Thymus (tissue), 11 donors: ENCODE data around the gene NR5A2. TPM values are rescaled to one million over a fixed set of nuclear protein-coding genes. Genes with fewer than 3 reads are reported as not detected.

ENCODE experiments used
- DNase-seq, 9 donors: peaks; one replicate each; pipeline ENCODE4 v3.0.0-alpha.2; 2013; ENCODE audit warnings: low spot score in 9 of 9, low read depth in 6 of 9, missing footprints in 1 of 9
- H3K27ac ChIP-seq, 2 donors: one replicate each; pipeline ENCODE4 v1.5.1; 2013; ENCODE audit warnings: control low read depth in 1 of 2, low read depth in 1 of 2, low read length in 1 of 2, mild to moderate bottlenecking in 1 of 2, moderate library complexity in 1 of 2
- H3K27me3 ChIP-seq, 2 donors: one replicate each; pipeline ENCODE4 v1.5.1; 2013; ENCODE audit warnings: low read length in 1 of 2; ENCODE audit not compliant: control insufficient read depth in 2 of 2, insufficient read depth in 1 of 2
- H3K36me3 ChIP-seq, 2 donors: one replicate each; pipeline ENCODE4 v1.5.1; 2013; ENCODE audit warnings: low read length in 1 of 2, mild to moderate bottlenecking in 1 of 2, moderate library complexity in 1 of 2; ENCODE audit not compliant: control insufficient read depth in 2 of 2, insufficient read depth in 2 of 2
- H3K4me1 ChIP-seq, 2 donors: one replicate each; pipeline ENCODE4 v1.5.1; 2013; ENCODE audit warnings: low read length in 2 of 2; ENCODE audit not compliant: control insufficient read depth in 2 of 2, insufficient read depth in 2 of 2
- H3K4me3 ChIP-seq, 2 donors: one replicate each; pipeline ENCODE4 v1.5.1; 2013; ENCODE audit warnings: low read length in 2 of 2, control low read depth in 1 of 2, mild to moderate bottlenecking in 1 of 2
- H3K9me3 ChIP-seq, 2 donors: one replicate each; pipeline ENCODE4 v1.5.1; 2013; ENCODE audit warnings: low read length in 1 of 2, mild to moderate bottlenecking in 1 of 2; ENCODE audit not compliant: control insufficient read depth in 2 of 2, insufficient read depth in 1 of 2
- WGBS: extraction: QIAGEN DNeasy Blood & Tissue Kit; methylation state at CpG from one replicate; pipeline ENCODE4 v1.1.7; 2013; 5-methylcytosine and 5-hydroxymethylcytosine counted together
- polyA plus RNA-seq: library from polyadenylated mRNA; stranded (reverse); fragments of 200-250 nt; gene quantifications from one replicate; pipeline ENCODE4 v1.2.3, GENCODE V29; 2013
- total RNA-seq: library from RNA; stranded (reverse); fragments of 120-200 nt; gene quantifications from one replicate; pipeline ENCODE4 v1.2.4, GENCODE V29; 2013
- donor health status: healthy.

Gene NR5A2
- total and polyA plus RNA-seq, 2 donors = 0.76 to 0.94 TPM

GRCh38 chr1:200154069-200154767 is 126.7 kb downstream of the NR5A2 start:
- Histone ChIP-seq H3K4me1 (peaks cover 0 to 15% of the 10 kb centered on the region in 2 donors), H3K9me3 (no peaks in the 10 kb centered on the region), H3K27me3 (no peaks in the 10 kb centered on the region), H3K4me3 (no peak overlapping the region), H3K27ac (peak overlapping the region; percentile 11 to 72), H3K36me3 (no peaks in the 10 kb centered on the region)
- peak; percentile 23 to 79 (median 40) for DNase-seq

GRCh38 chr1:200157715-200158114 is 130.2 kb downstream of the NR5A2 start:
- H3K27ac ChIP-seq = no peak overlapping the region
- H3K4me3 ChIP-seq = no peak overlapping the region
- H3K9me3 ChIP-seq = no peaks in the 10 kb centered on the region
- no peaks in the 10 kb centered on the region for H3K27me3 ChIP-seq
- no peaks in the 10 kb centered on the region for H3K36me3 ChIP-seq
- no peak for DNase-seq
- H3K4me1 ChIP-seq = peaks cover 0 to 15% of the 10 kb centered on the region in 2 donors

GRCh38 chr1:200161801-200162200 is 134.3 kb downstream of the NR5A2 start:
- Histone ChIP-seq H3K27ac (no peak overlapping the region), H3K4me1 (no peaks in the 10 kb centered on the region), H3K9me3 (peaks cover 0 to 3% of the 10 kb centered on the region in 2 donors), H3K36me3 (no peaks in the 10 kb centered on the region), H3K27me3 (no peaks in the 10 kb centered on the region), H3K4me3 (no peak overlapping the region)
- no peak for DNase-seq
- 95% methylated on average over 4 of the region's 4 CpGs for WGBS

- Histone ChIP-seq H3K4me3 (no peak overlapping the region), H3K9me3 (peaks cover 0 to 3% of the 10 kb centered on the region in 2 donors), H3K4me1 (no peaks in the 10 kb centered on the region), H3K27me3 (no peaks in the 10 kb centered on the region), H3K36me3 (no peaks in the 10 kb centered on the region), H3K27ac (no peak overlapping the region)
- no peak for DNase-seq
- over 99% methylated on average over 6 of the region's 6 CpGs for WGBS
These were observed 134.7 kb downstream of the NR5A2 start for GRCh38 chr1:200162258-200162657.

GRCh38 chr1:200162877-200163276 is 135.4 kb downstream of the NR5A2 start:
- Histone ChIP-seq H3K9me3 (peaks cover 0 to 3% of the 10 kb centered on the region in 2 donors), H3K4me1 (no peaks in the 10 kb centered on the region), H3K27ac (no peak overlapping the region), H3K4me3 (no peak overlapping the region), H3K27me3 (no peaks in the 10 kb centered on the region), H3K36me3 (no peaks in the 10 kb centered on the region)
- DNase-seq = no peak

GRCh38 chr1:200163911-200164310 is 136.4 kb downstream of the NR5A2 start:
- Histone ChIP-seq H3K27ac (no peak overlapping the region), H3K27me3 (no peaks in the 10 kb centered on the region), H3K4me1 (no peaks in the 10 kb centered on the region), H3K36me3 (no peaks in the 10 kb centered on the region), H3K4me3 (no peak overlapping the region), H3K9me3 (peaks cover 0 to 3% of the 10 kb centered on the region in 2 donors)
- 97% methylated on average over 3 of the region's 3 CpGs for WGBS
- DNase-seq = no peak

- H3K4me3 ChIP-seq = no peak overlapping the region
- DNase-seq = no peak
- H3K36me3 ChIP-seq = no peaks in the 10 kb centered on the region
- no peaks in the 10 kb centered on the region for H3K27me3 ChIP-seq
- 92% methylated on average over 5 of the region's 5 CpGs for WGBS
- no peaks in the 10 kb centered on the region for H3K4me1 ChIP-seq
- no peak overlapping the region for H3K27ac ChIP-seq
- H3K9me3 ChIP-seq = peaks cover 0 to 3% of the 10 kb centered on the region in 2 donors
These were observed 138.1 kb downstream of the NR5A2 start for GRCh38 chr1:200165493-200166220.

GRCh38 chr1:200166411-200166810 is 138.9 kb downstream of the NR5A2 start:
- no peaks in the 10 kb centered on the region for H3K27me3 ChIP-seq

GRCh38 chr1:200168926-200169325 is 141.4 kb downstream of the NR5A2 start:
- DNase-seq = no peak
- Histone ChIP-seq H3K4me1 (no peaks in the 10 kb centered on the region), H3K4me3 (no peak overlapping the region), H3K9me3 (peaks cover 0 to 1% of the 10 kb centered on the region in 2 donors), H3K27ac (no peak overlapping the region), H3K27me3 (no peaks in the 10 kb centered on the region), H3K36me3 (no peaks in the 10 kb centered on the region)
- 97% methylated on average over 7 of the region's 7 CpGs for WGBS

More at GRCh38 chr1:200166411-200166810, 138.9 kb downstream of the NR5A2 start:
- no peak for DNase-seq
- Histone ChIP-seq H3K36me3 (no peaks in the 10 kb centered on the region), H3K4me1 (no peaks in the 10 kb centered on the region), H3K27ac (no peak overlapping the region), H3K4me3 (no peak overlapping the region), H3K9me3 (peaks cover 0 to 3% of the 10 kb centered on the region in 2 donors)
- 88% methylated on average over 4 of the region's 4 CpGs for WGBS
